ENCODE data around the gene MORC2. TPM values are rescaled to one million over a fixed set of nuclear protein-coding genes. Genes with fewer than 3 reads are reported as not detected.

Gene MORC2
- total and polyA plus RNA-seq, 10 of the 15 experiments (the other 5 are each of a cell fraction or from before 2014, with no cell fraction given): 1.7 to 16.3 (median 9.0) TPM

DNA sequence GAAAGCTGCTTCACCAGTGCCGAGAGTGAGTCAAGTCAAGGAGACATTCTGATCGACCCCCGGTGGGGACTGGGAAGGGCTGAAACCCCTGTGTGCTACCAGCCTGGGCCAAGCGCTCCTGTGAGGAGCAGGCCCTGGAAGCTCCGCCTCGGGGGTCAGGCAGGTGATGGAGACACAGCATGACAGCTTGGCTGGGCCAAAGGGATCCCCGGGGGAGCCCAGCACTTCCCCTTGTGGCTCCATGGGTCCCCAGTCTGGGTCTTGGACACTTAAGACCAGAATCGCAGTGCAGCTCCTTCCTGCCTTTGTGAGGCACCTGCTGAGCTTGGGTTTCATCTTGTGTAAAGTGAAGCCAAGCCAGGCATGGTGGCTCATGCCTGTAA lies 89.2 kb downstream of the MORC2 start:
- 17% methylated on average over 8 of the region's 8 CpGs for WGBS (ENCODE audit: insufficient coverage, insufficient replicate concordance, low lambda C conversion rate, missing lambda C conversion rate)
- no peaks in the 10 kb centered on the region for H3K4me1 ChIP-seq (ENCODE audit: control insufficient read depth, insufficient read depth, low read length)
- ChIA-PET CTCF (interaction anchor here (1.4 kb wide), 1 partner anchor 11 kb away, joined by 4 read pairs; no protein-coding TSS in a partner anchor), POLR2A (no interaction called here), RAD21 (ENCODE audit: unreplicated experiment) (no interaction called here), SMC1A (ENCODE audit: uncharacterized antibody, unreplicated experiment) (interaction anchor here (0.6 kb wide), 1 partner anchor 66 kb away, joined by 3 read pairs; no protein-coding TSS in a partner anchor)
- no peak for DNase-seq (ENCODE audit: low read depth, low spot score)
- H3K36me3 ChIP-seq (ENCODE audit: control insufficient read depth in 2 of 2, insufficient read depth in 2 of 2, low read length in 1 of 2): no peaks in the 10 kb centered on the region
- H3K9me3 ChIP-seq (replicated peaks; ENCODE audit: control insufficient read depth, insufficient read depth, low read length): no peaks in the 10 kb centered on the region
- no peak overlapping the region for H2AFZ ChIP-seq (ENCODE audit: control insufficient read depth, low read depth, low read length)
- in situ Hi-C loops (cut with MboI) (no loop called here), intact Hi-C loops (cut with micrococcal nuclease; ENCODE audit: unreplicated experiment) (no loop called here)
- no peaks in the 10 kb centered on the region for H3K27me3 ChIP-seq (replicated peaks in 1 of 2; ENCODE audit: control insufficient read depth in 2 of 2, insufficient read depth in 2 of 2, low read length in 1 of 2)
- H4K20me1 ChIP-seq (ENCODE audit: control insufficient read depth, insufficient read depth): no peaks in the 10 kb centered on the region
- H3K27ac ChIP-seq (ENCODE audit: control insufficient read depth, insufficient read depth): no peak overlapping the region
- BruUV-seq (replicated peaks): no TSS peak
- H3K4me3 ChIP-seq: no peak overlapping the region
- FAIRE-seq: no peak
- H3K9ac ChIP-seq (ENCODE audit: control insufficient read depth, insufficient read depth, low read length): no peak overlapping the region
- ATAC-seq: no peak
- H3K79me2 ChIP-seq (ENCODE audit: control insufficient read depth, insufficient read depth, low read length): no peaks in the 10 kb centered on the region
- H3K4me2 ChIP-seq (ENCODE audit: control insufficient read depth, insufficient read depth): no peak overlapping the region
- TF ChIP-seq SRF (IDR thresholded peaks at IDR 0.05; ENCODE audit: low read depth in 2 of 2, low read length in 2 of 2) (no peak), RAD51 (IDR thresholded peaks at IDR 0.05) (no peak), SMARCA5 (IDR thresholded peaks at IDR 0.05) (no peak), CBFB (IDR thresholded peaks at IDR 0.05; ENCODE audit: low read depth) (no peak), RB1 (IDR thresholded peaks at IDR 0.05; ENCODE audit: borderline replicate concordance) (no peak), SMC3 (IDR thresholded peaks at IDR 0.05; ENCODE audit: borderline replicate concordance, low read length) (no peak), TCF3 (IDR thresholded peaks at IDR 0.05; ENCODE audit: borderline replicate concordance, insufficient read depth, low read depth, low read length) (no peak), MXI1 (IDR thresholded peaks at IDR 0.05; ENCODE audit: low read depth, low read length) (no peak), PAX8 (IDR thresholded peaks at IDR 0.05) (no peak), CHD2 (IDR thresholded peaks at IDR 0.05; ENCODE audit: borderline replicate concordance, low read depth, low read length) (no peak)
- TF ChIP-seq, protein P1, sequence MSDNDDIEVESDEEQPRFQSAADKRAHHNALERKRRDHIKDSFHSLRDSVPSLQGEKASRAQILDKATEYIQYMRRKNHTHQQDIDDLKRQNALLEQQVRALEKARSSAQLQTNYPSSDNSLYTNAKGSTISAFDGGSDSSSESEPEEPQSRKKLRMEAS (IDR thresholded peaks at IDR 0.05; ENCODE audit: low read depth, low read length): no peak
- TF ChIP-seq, protein P2, sequence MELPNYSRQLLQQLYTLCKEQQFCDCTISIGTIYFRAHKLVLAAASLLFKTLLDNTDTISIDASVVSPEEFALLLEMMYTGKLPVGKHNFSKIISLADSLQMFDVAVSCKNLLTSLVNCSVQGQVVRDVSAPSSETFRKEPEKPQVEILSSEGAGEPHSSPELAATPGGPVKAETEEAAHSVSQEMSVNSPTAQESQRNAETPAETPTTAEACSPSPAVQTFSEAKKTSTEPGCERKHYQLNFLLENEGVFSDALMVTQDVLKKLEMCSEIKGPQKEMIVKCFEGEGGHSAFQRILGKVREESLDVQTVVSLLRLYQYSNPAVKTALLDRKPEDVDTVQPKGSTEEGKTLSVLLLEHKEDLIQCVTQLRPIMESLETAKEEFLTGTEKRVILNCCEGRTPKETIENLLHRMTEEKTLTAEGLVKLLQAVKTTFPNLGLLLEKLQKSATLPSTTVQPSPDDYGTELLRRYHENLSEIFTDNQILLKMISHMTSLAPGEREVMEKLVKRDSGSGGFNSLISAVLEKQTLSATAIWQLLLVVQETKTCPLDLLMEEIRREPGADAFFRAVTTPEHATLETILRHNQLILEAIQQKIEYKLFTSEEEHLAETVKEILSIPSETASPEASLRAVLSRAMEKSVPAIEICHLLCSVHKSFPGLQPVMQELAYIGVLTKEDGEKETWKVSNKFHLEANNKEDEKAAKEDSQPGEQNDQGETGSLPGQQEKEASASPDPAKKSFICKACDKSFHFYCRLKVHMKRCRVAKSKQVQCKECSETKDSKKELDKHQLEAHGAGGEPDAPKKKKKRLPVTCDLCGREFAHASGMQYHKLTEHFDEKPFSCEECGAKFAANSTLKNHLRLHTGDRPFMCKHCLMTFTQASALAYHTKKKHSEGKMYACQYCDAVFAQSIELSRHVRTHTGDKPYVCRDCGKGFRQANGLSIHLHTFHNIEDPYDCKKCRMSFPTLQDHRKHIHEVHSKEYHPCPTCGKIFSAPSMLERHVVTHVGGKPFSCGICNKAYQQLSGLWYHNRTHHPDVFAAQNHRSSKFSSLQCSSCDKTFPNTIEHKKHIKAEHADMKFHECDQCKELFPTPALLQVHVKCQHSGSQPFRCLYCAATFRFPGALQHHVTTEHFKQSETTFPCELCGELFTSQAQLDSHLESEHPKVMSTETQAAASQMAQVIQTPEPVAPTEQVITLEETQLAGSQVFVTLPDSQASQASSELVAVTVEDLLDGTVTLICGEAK (IDR thresholded peaks at IDR 0.05; ENCODE audit: borderline replicate concordance): no peak
- TF ChIP-seq, protein P3, sequence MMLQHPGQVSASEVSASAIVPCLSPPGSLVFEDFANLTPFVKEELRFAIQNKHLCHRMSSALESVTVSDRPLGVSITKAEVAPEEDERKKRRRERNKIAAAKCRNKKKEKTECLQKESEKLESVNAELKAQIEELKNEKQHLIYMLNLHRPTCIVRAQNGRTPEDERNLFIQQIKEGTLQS (IDR thresholded peaks at IDR 0.05; ENCODE audit: borderline replicate concordance, extremely low read depth, low read depth, low read length): no peak
- TF ChIP-seq, protein P4, sequence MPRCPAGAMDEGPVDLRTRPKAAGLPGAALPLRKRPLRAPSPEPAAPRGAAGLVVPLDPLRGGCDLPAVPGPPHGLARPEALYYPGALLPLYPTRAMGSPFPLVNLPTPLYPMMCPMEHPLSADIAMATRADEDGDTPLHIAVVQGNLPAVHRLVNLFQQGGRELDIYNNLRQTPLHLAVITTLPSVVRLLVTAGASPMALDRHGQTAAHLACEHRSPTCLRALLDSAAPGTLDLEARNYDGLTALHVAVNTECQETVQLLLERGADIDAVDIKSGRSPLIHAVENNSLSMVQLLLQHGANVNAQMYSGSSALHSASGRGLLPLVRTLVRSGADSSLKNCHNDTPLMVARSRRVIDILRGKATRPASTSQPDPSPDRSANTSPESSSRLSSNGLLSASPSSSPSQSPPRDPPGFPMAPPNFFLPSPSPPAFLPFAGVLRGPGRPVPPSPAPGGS (IDR thresholded peaks at IDR 0.05; ENCODE audit: borderline replicate concordance, insufficient read depth, low read depth, low read length, poor library complexity, severe bottlenecking): no peak

All from GM12878 (cell line).